HG03139 (cell line): ENCODE data around the gene CHST11.

ENCODE experiments used
- ATAC-seq: cut with Tn5 transposase; IDR thresholded peaks from one replicate; pipeline ENCODE4 v1.9.1; 2021; ENCODE audit not compliant: unreplicated experiment

CHST11 gene

GRCh38 chr12:104648756-104649155 is 192.0 kb downstream of the CHST11 start:
- no peak for ATAC-seq

GRCh38 chr12:104649217-104649824 is 192.6 kb downstream of the CHST11 start:
- ATAC-seq = no peak

- ATAC-seq = no peak
These were observed 193.2 kb downstream of the CHST11 start for GRCh38 chr12:104649921-104650320.

GRCh38 chr12:104650541-104650940 is 193.8 kb downstream of the CHST11 start:
- ATAC-seq = no peak

- no peak for ATAC-seq
These were observed 195.1 kb downstream of the CHST11 start for GRCh38 chr12:104651811-104652210.

- ATAC-seq = no peak
These were observed 195.6 kb downstream of the CHST11 start for GRCh38 chr12:104652358-104652757.

- no peak for ATAC-seq
These were observed 196.2 kb downstream of the CHST11 start for GRCh38 chr12:104652910-104653309.

GRCh38 chr12:104653730-104654664 is 197.2 kb downstream of the CHST11 start:
- no peak for ATAC-seq

GRCh38 chr12:104654665-104655609 is 198.2 kb downstream of the CHST11 start:
- no peak for ATAC-seq

- no peak for ATAC-seq
These were observed 199.6 kb downstream of the CHST11 start for GRCh38 chr12:104656383-104656782.

- no peak for ATAC-seq
These were observed 200.2 kb downstream of the CHST11 start for GRCh38 chr12:104656921-104657320.

- no peak for ATAC-seq
These were observed 201.2 kb downstream of the CHST11 start for GRCh38 chr12:104657726-104658484.

GRCh38 chr12:104659058-104659457 is 202.3 kb downstream of the CHST11 start:
- ATAC-seq = no peak

- ATAC-seq = no peak
These were observed 205.5 kb downstream of the CHST11 start for GRCh38 chr12:104662203-104662602.

- ATAC-seq = no peak
These were observed 206.2 kb downstream of the CHST11 start for GRCh38 chr12:104662908-104663307.

GRCh38 chr12:104664351-104664750 is 207.6 kb downstream of the CHST11 start:
- no peak for ATAC-seq

GRCh38 chr12:104665296-104665695 is 208.5 kb downstream of the CHST11 start:
- no peak for ATAC-seq

- no peak for ATAC-seq
These were observed 210.4 kb downstream of the CHST11 start for GRCh38 chr12:104667139-104667538.

GRCh38 chr12:104668274-104668718 is 211.5 kb downstream of the CHST11 start:
- ATAC-seq = no peak

GRCh38 chr12:104669089-104669721 is 212.5 kb downstream of the CHST11 start:
- no peak for ATAC-seq
